Gastrocnemius medialis (tissue), 4 donors: Measurements from ENCODE around the gene KRTCAP3. TPM values are rescaled to one million over a fixed set of nuclear protein-coding genes. Genes with fewer than 3 reads are reported as not detected.
A peak's percentile ranks its signal among the peaks of the same experiment; 100 is the strongest.

Source experiments
- ATAC-seq, 2 donors: fragments of 150-250 bp; one replicate each; pipeline ENCODE4 v1.9.1; 2016
- DNase-seq, 2 donors: peaks; one replicate each; pipeline ENCODE4 v3.0.0-alpha.2; 2019
- H3K27ac ChIP-seq, 4 donors: fragments of 200-600 bp; sonication (generic); 1 replicate in 1 of 4; 2 replicates in 3 of 4; pipeline ENCODE4 v1.5.1; 2016 to 2018; ENCODE audit warnings: mild to moderate bottlenecking in 2 of 4, moderate library complexity in 1 of 4
- H3K27me3 ChIP-seq, 3 donors: fragments of 200-600 bp; sonication (generic) in 2 of 3; 1 replicate in 1 of 3; 2 replicates in 2 of 3; pipeline versions ENCODE4 v1.5.1 to v1.6.0; 2016 to 2019; ENCODE audit warnings: mild to moderate bottlenecking in 1 of 3, moderate library complexity in 1 of 3
- H3K36me3 ChIP-seq, 2 donors: fragments of 200-600 bp; sonication (generic) in 1 of 2; one replicate each; pipeline ENCODE4 v1.5.1; 2017 to 2018
- H3K4me1 ChIP-seq, 2 donors: fragments of 200-600 bp; sonication (generic) in 1 of 2; one replicate each; pipeline ENCODE4 v1.5.1; 2016 to 2017; ENCODE audit warnings: mild to moderate bottlenecking in 2 of 2
- H3K4me3 ChIP-seq, 4 donors: fragments of 200-600 bp; sonication (generic) in 3 of 4; 1 replicate in 1 of 4; 2 replicates in 3 of 4; pipeline ENCODE4 v1.5.1; 2016 to 2019; ENCODE audit warnings: mild to moderate bottlenecking in 2 of 4
- H3K9me3 ChIP-seq, 3 donors: fragments of 200-600 bp; sonication (generic) in 2 of 3; 1 replicate in 1 of 3; 2 replicates in 2 of 3; pipeline ENCODE4 v1.5.1; 2016 to 2019
- CTCF ChIP-seq, 5 experiments: fragments of 450-650 bp in 3 of 5; fragments of 200-600 bp in 2 of 5; sonication (generic) in 2 of 5; IDR thresholded peaks in 4 of 5; conservative IDR thresholded peaks in 1 of 5; 1 replicate in 4 of 5; 2 replicates in 1 of 5; pipeline ENCODE4 v1.5.1; 2016 to 2019; ENCODE audit warnings: antibody characterized with exemption in 5 of 5, mild to moderate bottlenecking in 3 of 5, moderate library complexity in 3 of 5
- POLR2A ChIP-seq, 2 donors: fragments of 450-650 bp; IDR thresholded peaks; one replicate each; pipeline ENCODE4 v1.6.1; 2017; ENCODE audit warnings: antibody characterized with exemption in 2 of 2, mild to moderate bottlenecking in 2 of 2, moderate library complexity in 2 of 2
- in situ Hi-C, 4 donors: fragments of 200-750 bp; cut with MboI; loops; one replicate each; pipeline versions ENCODE4 v1.15.0 to v1.8.0; 2017; ENCODE audit warnings: low sequenced_read_pairs in 4 of 4
- intact Hi-C: fragments of 100-400 bp; cut with DNase I; formaldehyde crosslinking; loops from one replicate; pipeline ENCODE4 v1.15.1; 2023; ENCODE audit warnings: low total_unique reads
- total RNA-seq, 4 donors: library from RNA; depleted of rRNA; stranded (reverse); fragments of >200 nt; gene quantifications; one replicate each; pipeline versions ENCODE4 v1.1.0 to v1.2.3, GENCODE V29; 2016

Gene KRTCAP3
- total RNA-seq, 4 donors from 2014 or later, result 0.93 to 2.1 TPM; not detected in 2

GRCh38 chr2:27461118-27461517 is 18.9 kb downstream of the KRTCAP3 start:
- Histone ChIP-seq H3K27ac (no peak overlapping the region), H3K4me3 (no peak overlapping the region), H3K27me3 (no peaks in the 10 kb centered on the region), H3K9me3 (no peaks in the 10 kb centered on the region), H3K4me1 (no peaks in the 10 kb centered on the region), H3K36me3 (peaks cover 0 to 43% of the 10 kb centered on the region in 2 donors)
- intact Hi-C loops, result loop anchor here (10.0 kb wide), 1 partner anchor 64 kb away; no protein-coding TSS in a partner anchor
- ATAC-seq, result no peak
- TF ChIP-seq CTCF (IDR thresholded peaks at IDR 0.05 in 4 of 5, conservative IDR thresholded peaks at IDR 0.05 in 1 of 5) (no peak), POLR2A (IDR thresholded peaks at IDR 0.05) (no peak)
- in situ Hi-C loops, result loop anchor here in 1 of 4 donors (25.0 kb wide), 1 partner anchor 176 kb away; the partner anchor contains the start of genes CCDC121 and GPN1
- peak in 1 of 2 donors; percentile 40 for DNase-seq

- H3K27ac ChIP-seq, result no peak overlapping the region
- H3K36me3 ChIP-seq, result peaks cover 0 to 14% of the 10 kb centered on the region in 2 donors
- DNase-seq (no peak), ATAC-seq (no peak)
- no peaks in the 10 kb centered on the region for H3K4me1 ChIP-seq
- no peak overlapping the region for H3K4me3 ChIP-seq
- H3K27me3 ChIP-seq, result no peaks in the 10 kb centered on the region
- in situ Hi-C loops, result loop anchor here in 1 of 4 donors (25.0 kb wide), 1 partner anchor 173 kb away; the partner anchor contains the start of genes CCDC121 and GPN1
- H3K9me3 ChIP-seq, result no peaks in the 10 kb centered on the region
- intact Hi-C loops, result loop anchor here (10.0 kb wide), 1 partner anchor 60 kb away; no protein-coding TSS in a partner anchor
- TF ChIP-seq CTCF (IDR thresholded peaks at IDR 0.05 in 4 of 5, conservative IDR thresholded peaks at IDR 0.05 in 1 of 5) (no peak), POLR2A (IDR thresholded peaks at IDR 0.05) (no peak)
These were observed 22.3 kb downstream of the KRTCAP3 start for GRCh38 chr2:27464443-27464842.

GRCh38 chr2:27471961-27472360 is 29.8 kb downstream of the KRTCAP3 start:
- Histone ChIP-seq H3K27me3 (no peaks in the 10 kb centered on the region), H3K4me1 (no peaks in the 10 kb centered on the region), H3K27ac (no peak overlapping the region), H3K9me3 (no peaks in the 10 kb centered on the region), H3K36me3 (peaks cover 4 to 58% of the 10 kb centered on the region in 2 donors), H3K4me3 (no peak overlapping the region)
- TF ChIP-seq POLR2A (IDR thresholded peaks at IDR 0.05) (no peak), CTCF (IDR thresholded peaks at IDR 0.05 in 4 of 5, conservative IDR thresholded peaks at IDR 0.05 in 1 of 5) (no peak)
- no peak for ATAC-seq
- in situ Hi-C loops, result loop anchor here in 1 of 4 donors (25.0 kb wide), 1 partner anchor 165 kb away; the partner anchor contains the start of genes CCDC121 and GPN1
- intact Hi-C loops, result no loop called here
- no peak for DNase-seq

- in situ Hi-C loops (no loop called here), intact Hi-C loops (loop anchor here (5.0 to 10.0 kb wide), 4 partner anchors 97 to 271 kb away; partner anchors contain the start of genes ATRAID, CAD, CCDC121 and GPN1)
- TF ChIP-seq POLR2A (IDR thresholded peaks at IDR 0.05) (no peak), CTCF (IDR thresholded peaks at IDR 0.05 in 4 of 5, conservative IDR thresholded peaks at IDR 0.05 in 1 of 5) (no peak)
- H3K4me3 ChIP-seq, result no peak overlapping the region
- H3K4me1 ChIP-seq, result peaks cover 13 to 19% of the 10 kb centered on the region in 2 donors
- H3K36me3 ChIP-seq, result peaks cover 0 to 38% of the 10 kb centered on the region in 2 donors
- no peaks in the 10 kb centered on the region for H3K27me3 ChIP-seq
- no peaks in the 10 kb centered on the region for H3K9me3 ChIP-seq
- ATAC-seq, result no peak
- no peak for DNase-seq
- H3K27ac ChIP-seq, result no peak overlapping the region
These were observed 43.3 kb downstream of the KRTCAP3 start for GRCh38 chr2:27485496-27485895.
